ENCODE measurements around the gene RSPO3.

Gene RSPO3

GRCh38 chr6:127114214-127114760 lies 4.2 kb upstream of the RSPO3 start:
- no peak for DNase-seq

GRCh38 chr6:127115084-127115655 lies 3.3 kb upstream of the RSPO3 start:
- no peak for DNase-seq

DNA sequence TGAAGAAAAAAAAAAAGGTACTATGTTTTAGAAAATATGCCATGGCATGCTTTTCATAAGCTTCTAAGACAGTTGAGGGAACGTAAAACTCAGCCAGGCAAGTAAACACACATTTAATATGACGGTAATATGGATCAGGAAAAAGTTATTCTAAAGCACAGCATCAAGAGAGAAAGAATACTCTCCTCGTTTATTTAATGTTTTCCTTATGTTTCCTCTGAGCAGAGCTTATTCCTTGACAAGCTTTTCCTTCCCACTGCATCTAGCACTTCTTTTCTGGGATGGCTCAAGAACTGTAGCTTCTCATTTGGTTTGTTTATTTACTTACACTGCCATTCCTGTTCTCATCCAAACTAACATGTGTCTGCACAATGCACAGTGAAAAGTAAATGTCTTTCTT lies 2.7 kb upstream of the RSPO3 start:
- no peak for DNase-seq

- no peak for DNase-seq
These were observed 533 bp upstream of the RSPO3 start for GRCh38 chr6:127117979-127118297.

- DNase-seq = no peak
These were observed 891 bp downstream of the RSPO3 start for GRCh38 chr6:127119102-127120022.

- no peak for DNase-seq
These were observed 1.7 kb downstream of the RSPO3 start for GRCh38 chr6:127120023-127120786.

GRCh38 chr6:127120787-127121636 lies 2.5 kb downstream of the RSPO3 start:
- DNase-seq = no peak

- no peak for DNase-seq
These were observed 3.1 kb downstream of the RSPO3 start for GRCh38 chr6:127121637-127121960.

GRCh38 chr6:127124172-127124571 lies 5.7 kb downstream of the RSPO3 start:
- DNase-seq = no peak

- DNase-seq = no peak
These were observed 6.2 kb downstream of the RSPO3 start for GRCh38 chr6:127124680-127125079.

DNA sequence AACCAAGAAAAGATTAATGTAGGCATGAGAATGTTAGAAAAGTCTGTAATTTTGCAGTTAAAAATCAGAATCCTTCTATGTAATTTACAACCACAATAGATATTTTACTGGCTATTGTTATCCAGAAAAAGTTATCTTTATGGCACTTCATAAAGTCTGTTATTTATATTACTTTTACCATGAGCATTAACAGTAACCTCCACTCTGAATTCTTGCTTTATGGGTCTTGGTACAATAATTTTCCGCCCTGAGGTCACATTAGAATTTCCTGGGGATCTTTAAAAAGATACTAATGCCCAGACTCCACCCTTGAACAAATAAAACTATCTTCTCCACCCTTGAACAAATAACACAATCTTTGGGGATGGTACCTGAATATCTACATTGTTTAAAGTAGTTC lies 9.6 kb downstream of the RSPO3 start:
- DNase-seq = no peak

DNA sequence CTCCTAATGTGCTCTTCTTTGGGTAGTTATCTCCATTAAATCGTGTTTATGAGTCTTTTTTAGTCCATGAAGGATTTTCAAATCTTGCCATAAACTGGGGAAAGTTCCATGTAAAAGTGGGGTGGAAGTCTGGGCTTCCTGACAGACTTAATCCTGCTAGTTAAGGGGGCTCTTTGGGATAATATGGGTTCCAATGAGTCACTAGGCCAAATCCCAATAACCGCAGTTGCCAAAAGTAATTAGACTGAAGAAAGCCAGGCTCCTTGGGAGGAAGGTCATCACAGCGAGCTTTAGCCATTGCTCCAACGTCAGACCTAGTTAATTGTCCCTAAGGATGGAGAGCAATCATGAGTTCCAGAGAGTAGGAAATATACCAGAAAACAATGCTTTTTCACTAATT lies 10.8 kb downstream of the RSPO3 start:
- no peak for DNase-seq

GRCh38 chr6:127131275-127131674 lies 12.8 kb downstream of the RSPO3 start:
- DNase-seq = no peak

- no peak for DNase-seq
These were observed 13.4 kb downstream of the RSPO3 start for GRCh38 chr6:127131772-127132376.

GRCh38 chr6:127134136-127134535 lies 15.7 kb downstream of the RSPO3 start:
- no peak for DNase-seq

GRCh38 chr6:127136786-127137185 lies 18.3 kb downstream of the RSPO3 start:
- no peak for DNase-seq

DNA sequence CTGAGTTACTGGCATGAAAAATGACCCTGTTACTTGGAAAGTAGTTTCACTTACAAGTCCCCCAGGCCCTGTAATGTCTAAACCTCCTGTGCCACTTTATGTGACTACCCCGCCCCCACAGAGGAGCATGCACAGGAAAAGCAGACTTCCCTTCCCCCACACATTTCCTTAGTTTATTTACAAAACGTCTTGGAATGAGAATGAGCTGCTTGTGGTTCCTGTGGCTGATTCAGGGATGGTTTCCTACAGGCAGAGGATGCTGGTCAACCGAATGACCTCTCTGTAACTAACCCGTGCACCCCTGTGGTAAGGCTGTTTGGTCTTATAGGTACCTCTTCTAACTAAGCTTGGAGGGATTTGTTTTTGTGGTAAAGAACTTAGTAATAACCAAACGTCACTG lies 28.5 kb downstream of the RSPO3 start:
- DNase-seq = no peak

GRCh38 chr6:127147534-127147933 lies 29.1 kb downstream of the RSPO3 start:
- DNase-seq = no peak

- DNase-seq = no peak
These were observed 30.0 kb downstream of the RSPO3 start for GRCh38 chr6:127148511-127148910.

GRCh38 chr6:127154509-127154908 lies 36.0 kb downstream of the RSPO3 start:
- DNase-seq = no peak

DNA sequence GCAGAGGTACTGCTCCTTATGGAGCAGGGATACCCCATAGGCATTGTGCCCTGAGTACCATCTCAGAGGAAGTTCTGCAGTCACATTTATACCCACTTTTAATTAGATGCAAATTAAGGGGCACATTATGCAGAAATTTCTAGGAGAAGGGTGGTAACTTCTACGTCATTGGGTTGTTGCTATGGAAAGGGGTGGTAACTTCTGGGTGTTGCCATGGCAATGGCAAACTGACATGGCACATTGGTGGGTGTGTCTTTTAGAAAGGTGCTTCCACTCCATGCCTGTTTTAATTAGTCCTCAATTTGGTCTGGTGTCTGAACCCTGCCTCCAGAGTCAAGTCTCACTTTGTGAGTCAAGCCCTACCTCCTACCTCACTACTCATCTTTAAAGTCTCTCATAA lies 42.0 kb downstream of the RSPO3 start:
- no peak for DNase-seq

GRCh38 chr6:127162836-127163235 lies 44.4 kb downstream of the RSPO3 start:
- no peak for DNase-seq

Measured in activated gamma-delta T cell treated with Interleukin-2 at 50 U/mL for 16 hours (primary cell).